SK-N-SH (cell line): ENCODE results near the gene OR4S1.

Experiments
- CHD2 ChIP-seq: fragments of 150-350 bp; IDR thresholded peaks from 2 replicates; pipeline ENCODE4 v1.6.1; 2018; ENCODE audit warnings: low read length; ENCODE audit not compliant: partially characterized antibody
- EZH2phosphoT487 ChIP-seq: fragments of 200-600 bp; sonication (generic); IDR thresholded peaks from 2 replicates; pipeline ENCODE4 v1.6.1; 2017; ENCODE audit warnings: low read depth, mixed run types, mild to moderate bottlenecking, antibody characterized with exemption, moderate library complexity, borderline replicate concordance
- FOXJ3 ChIP-seq: sonication (generic); formaldehyde crosslinking; IDR thresholded peaks from 2 replicates; pipeline ENCODE4 v1.5.1; 2020; ENCODE audit warnings: mild to moderate bottlenecking, missing genetic modification reagents
- MXI1 ChIP-seq: IDR thresholded peaks from 2 replicates; pipeline ENCODE4 v1.6.1; 2012; ENCODE audit warnings: mild to moderate bottlenecking, low read depth, low read length, improper control_type of control experiment
- NFIC ChIP-seq: IDR thresholded peaks from 2 replicates; pipeline ENCODE4 v1.4.0; 2012; ENCODE audit warnings: borderline replicate concordance
- NRF1 ChIP-seq: IDR thresholded peaks from 2 replicates; pipeline ENCODE4 v1.6.1; 2012; ENCODE audit warnings: low read depth, mild to moderate bottlenecking, low read length
- POLR2AphosphoS5 ChIP-seq: IDR thresholded peaks from 2 replicates; pipeline ENCODE4 v1.6.1; 2012; ENCODE audit warnings: low read depth, low read length
- RXRA ChIP-seq: IDR thresholded peaks from 2 replicates; pipeline ENCODE4 v1.4.0; 2012; ENCODE audit warnings: low read depth, mild to moderate bottlenecking, borderline replicate concordance
- TAF1 ChIP-seq: IDR thresholded peaks from 2 replicates; pipeline ENCODE4 v1.6.1; 2012; ENCODE audit warnings: low read depth, mild to moderate bottlenecking, low read length, moderate library complexity, borderline replicate concordance
- TEAD4 ChIP-seq: IDR thresholded peaks from 2 replicates; pipeline ENCODE4 v1.4.0; 2012; ENCODE audit warnings: mild to moderate bottlenecking, borderline replicate concordance; ENCODE audit not compliant: insufficient read depth
- TF ChIP-seq, protein P1 (sequence below): fragments of 200-600 bp; sonication (generic); IDR thresholded peaks from 2 replicates; pipeline ENCODE4 v1.6.1; 2017; ENCODE audit warnings: antibody characterized with exemption, mild to moderate bottlenecking, moderate library complexity
- TF ChIP-seq, protein P2 (sequence below): fragments of 150-350 bp; IDR thresholded peaks from 2 replicates; pipeline ENCODE4 v1.6.1; 2016; ENCODE audit warnings: mild to moderate bottlenecking, low read depth, low read length
- TF ChIP-seq, protein P3 (sequence below): IDR thresholded peaks from 2 replicates; pipeline ENCODE4 v1.6.1; 2012; ENCODE audit warnings: mild to moderate bottlenecking, low read depth, low read length, moderate library complexity

DNA sequence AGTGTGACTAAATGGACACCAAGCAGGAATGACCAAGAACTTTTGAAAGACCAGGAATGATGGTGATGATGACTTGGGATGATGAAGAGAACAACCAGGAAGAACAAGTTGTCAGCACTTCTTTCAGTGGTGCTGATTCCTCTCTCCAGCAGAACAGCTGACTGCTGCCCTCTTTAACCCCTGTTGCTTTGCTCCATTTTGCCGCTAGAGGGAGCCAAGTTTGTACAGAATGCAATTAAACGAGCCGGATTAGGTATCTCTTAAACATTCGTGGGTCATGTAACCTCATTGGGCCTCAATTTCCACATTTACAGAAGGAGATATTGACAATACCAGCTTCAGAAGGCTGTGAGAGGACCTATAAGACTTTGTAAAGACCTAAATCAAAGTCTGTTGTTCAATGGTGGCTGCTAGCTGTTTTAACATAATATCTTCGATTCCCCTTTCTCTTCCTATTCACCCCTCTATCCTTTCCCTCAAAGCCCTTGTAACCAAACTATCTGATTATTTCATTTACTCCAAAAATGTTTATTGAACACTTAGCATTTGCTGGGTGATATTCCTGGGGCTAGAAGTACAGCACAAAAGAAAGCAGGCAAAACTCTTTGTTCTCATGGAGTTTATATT is 1.9 kb downstream of the OR4S1 start:
- TF ChIP-seq MXI1 (no peak), POLR2AphosphoS5 (no peak), RXRA (no peak), EZH2phosphoT487 (no peak), TEAD4 (no peak), CHD2 (no peak), TAF1 (no peak), NRF1 (no peak), NFIC (no peak), FOXJ3 (no peak)
- TF ChIP-seq, protein P1, sequence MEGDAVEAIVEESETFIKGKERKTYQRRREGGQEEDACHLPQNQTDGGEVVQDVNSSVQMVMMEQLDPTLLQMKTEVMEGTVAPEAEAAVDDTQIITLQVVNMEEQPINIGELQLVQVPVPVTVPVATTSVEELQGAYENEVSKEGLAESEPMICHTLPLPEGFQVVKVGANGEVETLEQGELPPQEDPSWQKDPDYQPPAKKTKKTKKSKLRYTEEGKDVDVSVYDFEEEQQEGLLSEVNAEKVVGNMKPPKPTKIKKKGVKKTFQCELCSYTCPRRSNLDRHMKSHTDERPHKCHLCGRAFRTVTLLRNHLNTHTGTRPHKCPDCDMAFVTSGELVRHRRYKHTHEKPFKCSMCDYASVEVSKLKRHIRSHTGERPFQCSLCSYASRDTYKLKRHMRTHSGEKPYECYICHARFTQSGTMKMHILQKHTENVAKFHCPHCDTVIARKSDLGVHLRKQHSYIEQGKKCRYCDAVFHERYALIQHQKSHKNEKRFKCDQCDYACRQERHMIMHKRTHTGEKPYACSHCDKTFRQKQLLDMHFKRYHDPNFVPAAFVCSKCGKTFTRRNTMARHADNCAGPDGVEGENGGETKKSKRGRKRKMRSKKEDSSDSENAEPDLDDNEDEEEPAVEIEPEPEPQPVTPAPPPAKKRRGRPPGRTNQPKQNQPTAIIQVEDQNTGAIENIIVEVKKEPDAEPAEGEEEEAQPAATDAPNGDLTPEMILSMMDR, result peak; percentile 97
- TF ChIP-seq, protein P2, sequence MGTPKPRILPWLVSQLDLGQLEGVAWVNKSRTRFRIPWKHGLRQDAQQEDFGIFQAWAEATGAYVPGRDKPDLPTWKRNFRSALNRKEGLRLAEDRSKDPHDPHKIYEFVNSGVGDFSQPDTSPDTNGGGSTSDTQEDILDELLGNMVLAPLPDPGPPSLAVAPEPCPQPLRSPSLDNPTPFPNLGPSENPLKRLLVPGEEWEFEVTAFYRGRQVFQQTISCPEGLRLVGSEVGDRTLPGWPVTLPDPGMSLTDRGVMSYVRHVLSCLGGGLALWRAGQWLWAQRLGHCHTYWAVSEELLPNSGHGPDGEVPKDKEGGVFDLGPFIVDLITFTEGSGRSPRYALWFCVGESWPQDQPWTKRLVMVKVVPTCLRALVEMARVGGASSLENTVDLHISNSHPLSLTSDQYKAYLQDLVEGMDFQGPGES, result no peak
- TF ChIP-seq, protein P3, sequence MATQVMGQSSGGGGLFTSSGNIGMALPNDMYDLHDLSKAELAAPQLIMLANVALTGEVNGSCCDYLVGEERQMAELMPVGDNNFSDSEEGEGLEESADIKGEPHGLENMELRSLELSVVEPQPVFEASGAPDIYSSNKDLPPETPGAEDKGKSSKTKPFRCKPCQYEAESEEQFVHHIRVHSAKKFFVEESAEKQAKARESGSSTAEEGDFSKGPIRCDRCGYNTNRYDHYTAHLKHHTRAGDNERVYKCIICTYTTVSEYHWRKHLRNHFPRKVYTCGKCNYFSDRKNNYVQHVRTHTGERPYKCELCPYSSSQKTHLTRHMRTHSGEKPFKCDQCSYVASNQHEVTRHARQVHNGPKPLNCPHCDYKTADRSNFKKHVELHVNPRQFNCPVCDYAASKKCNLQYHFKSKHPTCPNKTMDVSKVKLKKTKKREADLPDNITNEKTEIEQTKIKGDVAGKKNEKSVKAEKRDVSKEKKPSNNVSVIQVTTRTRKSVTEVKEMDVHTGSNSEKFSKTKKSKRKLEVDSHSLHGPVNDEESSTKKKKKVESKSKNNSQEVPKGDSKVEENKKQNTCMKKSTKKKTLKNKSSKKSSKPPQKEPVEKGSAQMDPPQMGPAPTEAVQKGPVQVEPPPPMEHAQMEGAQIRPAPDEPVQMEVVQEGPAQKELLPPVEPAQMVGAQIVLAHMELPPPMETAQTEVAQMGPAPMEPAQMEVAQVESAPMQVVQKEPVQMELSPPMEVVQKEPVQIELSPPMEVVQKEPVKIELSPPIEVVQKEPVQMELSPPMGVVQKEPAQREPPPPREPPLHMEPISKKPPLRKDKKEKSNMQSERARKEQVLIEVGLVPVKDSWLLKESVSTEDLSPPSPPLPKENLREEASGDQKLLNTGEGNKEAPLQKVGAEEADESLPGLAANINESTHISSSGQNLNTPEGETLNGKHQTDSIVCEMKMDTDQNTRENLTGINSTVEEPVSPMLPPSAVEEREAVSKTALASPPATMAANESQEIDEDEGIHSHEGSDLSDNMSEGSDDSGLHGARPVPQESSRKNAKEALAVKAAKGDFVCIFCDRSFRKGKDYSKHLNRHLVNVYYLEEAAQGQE, result no peak
